OCI-LY3 (cell line): Measurements from ENCODE around the gene ACOT7.

ENCODE experiments used
- EZH2phosphoT487 ChIP-seq: fragments of 200-600 bp; shearing (Covaris generic); IDR thresholded peaks from 2 replicates; pipeline ENCODE4 v1.6.1; 2018; ENCODE audit warnings: antibody characterized with exemption, mixed run types, low read depth
- TF ChIP-seq, protein P1 (sequence below): fragments of 200-600, 300-600 bp; sonication (generic); IDR thresholded peaks from 2 replicates; pipeline ENCODE4 v1.5.1; 2014; ENCODE audit warnings: antibody characterized with exemption, low read length, low read depth

DNA sequence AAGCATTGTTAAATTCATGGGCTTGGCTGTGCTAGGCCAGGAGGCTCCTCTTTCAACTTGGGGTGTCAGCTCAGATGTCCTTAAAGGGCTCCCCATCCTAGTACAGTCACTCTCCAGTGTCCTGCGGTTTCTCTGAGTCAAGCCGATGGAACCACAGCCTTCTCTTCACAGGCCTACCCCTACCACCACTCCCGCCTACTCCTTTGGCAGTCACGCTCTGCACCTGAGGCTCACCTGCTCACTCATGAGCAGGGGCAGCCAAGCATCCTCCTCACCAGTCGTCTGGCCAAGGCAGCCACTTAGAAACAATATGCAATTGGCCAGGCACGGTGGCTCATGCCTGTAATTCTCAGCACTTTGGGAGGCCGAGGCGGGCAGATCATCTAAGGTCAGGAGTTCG, 3.6 kb downstream of the ACOT7 start:
- TF ChIP-seq, protein P1, sequence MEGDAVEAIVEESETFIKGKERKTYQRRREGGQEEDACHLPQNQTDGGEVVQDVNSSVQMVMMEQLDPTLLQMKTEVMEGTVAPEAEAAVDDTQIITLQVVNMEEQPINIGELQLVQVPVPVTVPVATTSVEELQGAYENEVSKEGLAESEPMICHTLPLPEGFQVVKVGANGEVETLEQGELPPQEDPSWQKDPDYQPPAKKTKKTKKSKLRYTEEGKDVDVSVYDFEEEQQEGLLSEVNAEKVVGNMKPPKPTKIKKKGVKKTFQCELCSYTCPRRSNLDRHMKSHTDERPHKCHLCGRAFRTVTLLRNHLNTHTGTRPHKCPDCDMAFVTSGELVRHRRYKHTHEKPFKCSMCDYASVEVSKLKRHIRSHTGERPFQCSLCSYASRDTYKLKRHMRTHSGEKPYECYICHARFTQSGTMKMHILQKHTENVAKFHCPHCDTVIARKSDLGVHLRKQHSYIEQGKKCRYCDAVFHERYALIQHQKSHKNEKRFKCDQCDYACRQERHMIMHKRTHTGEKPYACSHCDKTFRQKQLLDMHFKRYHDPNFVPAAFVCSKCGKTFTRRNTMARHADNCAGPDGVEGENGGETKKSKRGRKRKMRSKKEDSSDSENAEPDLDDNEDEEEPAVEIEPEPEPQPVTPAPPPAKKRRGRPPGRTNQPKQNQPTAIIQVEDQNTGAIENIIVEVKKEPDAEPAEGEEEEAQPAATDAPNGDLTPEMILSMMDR: no peak
- TF ChIP-seq EZH2phosphoT487: no peak
